Ramos (cell line): Measurements from ENCODE around the gene GABARAP.

ENCODE experiments used
- in situ Hi-C: fragments of 300-500 bp; cut with MboI; formaldehyde crosslinking; loops from one replicate; pipeline ENCODE4 v1.14.3; 2022; ENCODE audit warnings: low sequenced_read_pairs; ENCODE audit not compliant: unreplicated experiment

The GABARAP gene

GRCh38 chr17:7241783-7242716 lies at the start of gene GABARAP:
Gene GABARAP, minus strand, starts transcription at chr17:7242449. Its CDS starts 119 bp downstream, at chr17:7242330.
- in situ Hi-C loops = loop anchor here (25.0 kb wide), 1 partner anchor 595 kb away; the partner anchor contains the start of gene KDM6B

DNA sequence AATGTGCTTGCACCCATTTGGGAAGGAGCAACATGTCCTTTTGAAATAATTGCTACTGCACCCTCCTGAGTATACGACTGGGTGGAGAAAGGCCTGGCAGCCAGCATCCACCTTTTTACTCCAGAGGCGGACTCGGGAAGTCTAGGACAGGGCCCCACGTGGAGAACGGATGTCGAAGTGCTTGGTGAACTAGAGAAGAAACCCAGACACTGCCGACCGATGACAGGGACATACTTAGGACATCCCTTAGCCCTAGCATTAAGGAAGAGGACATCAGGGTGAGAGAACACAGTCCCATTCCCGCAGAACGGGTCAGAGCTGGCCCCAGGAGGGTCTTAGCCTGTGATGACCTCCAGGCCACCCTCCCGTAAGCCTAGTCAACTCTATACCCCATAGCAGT lies 48.4 kb upstream of the GABARAP start:
- in situ Hi-C loops = no loop called here

GRCh38 chr17:7290166-7290565 lies 47.9 kb upstream of the GABARAP start:
- in situ Hi-C loops = no loop called here

DNA sequence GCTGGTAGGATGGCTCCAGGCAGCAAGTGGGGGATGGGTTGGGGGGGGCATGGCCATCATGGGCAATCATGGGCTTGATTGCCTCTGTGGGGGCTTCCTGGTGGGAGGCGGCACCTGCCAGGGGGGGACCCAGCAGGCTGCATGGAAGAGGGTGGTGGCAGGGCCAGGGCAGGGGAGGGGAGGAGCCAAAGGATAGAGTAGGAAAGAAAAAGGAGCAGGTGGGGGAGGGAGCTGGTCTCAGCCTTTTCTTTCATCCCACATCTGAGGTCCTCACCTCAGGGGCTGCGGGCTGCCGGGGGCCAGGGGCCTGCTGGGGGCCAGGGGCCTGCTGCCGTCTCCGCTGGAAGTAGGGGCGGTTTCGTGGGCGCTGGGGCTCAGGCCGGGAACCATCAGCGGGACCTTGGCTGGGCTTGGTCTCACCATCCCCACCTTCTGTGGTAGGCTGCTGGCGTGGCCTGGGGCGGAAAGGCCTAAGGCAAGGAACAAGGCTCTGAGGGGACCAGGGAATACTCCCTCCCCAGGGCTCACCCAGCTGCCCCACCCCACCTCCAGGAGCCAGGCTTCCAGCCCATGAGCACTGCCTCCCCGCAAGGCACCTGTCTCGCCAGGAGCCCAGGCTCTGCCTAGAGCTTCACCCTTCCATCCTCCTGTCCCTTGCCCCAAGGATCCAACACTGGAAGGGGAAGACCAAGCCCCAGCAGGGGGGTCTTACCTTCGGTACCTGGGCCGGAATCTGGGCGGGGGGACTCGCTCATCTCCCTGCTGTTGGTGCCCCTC lies 47.2 kb upstream of the GABARAP start:
- in situ Hi-C loops = no loop called here

DNA sequence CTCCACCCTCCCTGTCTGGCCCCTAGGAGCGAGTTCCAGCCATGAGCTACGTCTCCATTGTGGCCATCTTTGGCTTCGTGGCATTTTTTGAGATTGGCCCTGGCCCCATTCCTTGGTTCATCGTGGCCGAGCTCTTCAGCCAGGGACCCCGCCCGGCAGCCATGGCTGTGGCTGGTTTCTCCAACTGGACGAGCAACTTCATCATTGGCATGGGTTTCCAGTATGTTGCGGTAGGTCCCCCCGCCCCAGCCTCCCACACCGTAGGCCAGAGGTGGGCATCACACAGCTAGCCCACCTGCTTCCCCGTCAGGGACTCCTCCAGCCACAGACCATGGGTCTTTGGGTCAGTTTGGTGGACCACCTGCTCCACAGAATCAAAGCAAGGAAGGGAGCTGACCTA lies 43.4 kb upstream of the GABARAP start:
- in situ Hi-C loops = no loop called here

- in situ Hi-C loops = no loop called here
Observed at GRCh38 chr17:7284911-7285310, 42.7 kb upstream of the GABARAP start.

- in situ Hi-C loops = no loop called here
Observed at GRCh38 chr17:7283471-7284216, 41.4 kb upstream of the GABARAP start.

DNA sequence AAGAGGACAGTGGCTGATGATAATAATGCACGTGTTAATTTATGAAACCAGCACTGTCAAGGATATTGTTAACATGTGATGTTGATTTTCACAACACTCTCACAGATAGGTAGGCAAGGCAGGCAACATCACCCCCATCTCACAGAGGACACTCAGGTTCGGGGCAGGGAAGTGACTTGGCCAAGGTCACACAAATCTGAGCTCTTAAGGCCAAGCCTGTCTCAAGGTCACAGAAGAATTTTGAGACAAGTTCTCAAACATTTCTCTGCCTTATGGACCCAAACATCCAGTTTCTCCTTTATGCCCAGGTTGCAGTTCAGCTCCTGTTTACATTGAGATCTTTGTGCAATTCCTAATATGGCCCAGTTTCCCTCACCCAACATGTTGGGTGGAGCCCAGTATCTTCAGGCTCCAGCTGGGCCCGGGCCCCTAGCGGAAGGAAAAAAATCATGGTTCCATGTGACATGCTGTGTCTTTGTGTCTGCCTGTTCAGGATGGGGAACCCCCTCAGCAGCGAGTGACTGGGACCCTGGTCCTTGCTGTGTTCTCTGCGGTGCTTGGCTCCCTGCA lies 40.6 kb upstream of the GABARAP start:
- in situ Hi-C loops = no loop called here

GRCh38 chr17:7281953-7282751 lies 39.9 kb upstream of the GABARAP start:
- in situ Hi-C loops = no loop called here

GRCh38 chr17:7281074-7281952 lies 39.1 kb upstream of the GABARAP start, which contains the start of gene SLC2A4:
Gene SLC2A4, plus strand, starts transcription at chr17:7281718. Its CDS starts 217 bp downstream, at chr17:7281935.
- in situ Hi-C loops = no loop called here

DNA sequence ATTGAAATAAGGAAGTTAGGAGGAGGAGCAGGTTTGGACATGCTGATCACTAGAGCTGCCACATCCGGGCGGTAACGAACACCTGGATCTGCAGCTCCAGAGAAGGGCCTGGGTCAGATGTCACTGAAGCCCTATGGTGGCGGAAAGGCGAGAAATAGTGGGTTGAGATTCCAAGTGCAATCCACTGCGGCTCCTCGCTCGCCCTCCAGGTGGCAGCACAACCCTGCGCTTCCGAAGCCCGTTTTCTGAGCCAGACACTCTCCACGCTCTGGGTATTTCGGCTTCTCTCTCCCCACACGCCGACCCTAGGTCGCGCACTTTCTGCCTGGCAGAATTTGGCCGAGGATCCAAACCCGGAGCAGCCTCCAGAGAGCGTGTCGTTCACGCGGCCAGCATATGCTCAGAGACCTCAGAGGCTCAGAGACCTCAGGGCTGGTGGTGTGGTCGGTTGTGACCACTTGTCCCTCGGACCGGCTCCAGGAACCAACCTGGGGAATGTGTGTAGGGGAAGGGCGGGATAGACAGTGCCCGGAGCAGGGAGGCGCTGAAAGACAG lies 38.3 kb upstream of the GABARAP start:
- in situ Hi-C loops = no loop called here

DNA sequence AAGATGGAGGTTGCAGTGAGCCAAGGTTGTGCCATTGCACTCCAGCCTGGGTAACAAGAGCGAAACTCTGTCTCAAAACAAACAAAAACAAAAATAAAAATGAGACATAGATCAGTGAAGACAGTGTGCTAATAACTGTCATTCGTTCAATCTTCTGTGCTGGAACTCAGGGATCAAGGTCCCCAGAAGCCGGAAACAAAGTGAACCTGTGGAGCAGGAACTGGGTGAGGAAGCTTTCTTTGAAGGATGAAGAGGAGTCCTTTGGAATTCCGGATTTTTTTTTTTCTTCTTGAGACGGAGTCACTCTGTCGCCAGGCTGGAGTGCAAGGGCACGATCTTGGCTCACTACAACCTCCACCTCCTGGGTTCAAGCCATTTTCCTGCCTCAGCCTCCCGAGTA lies 37.2 kb upstream of the GABARAP start:
- in situ Hi-C loops = loop anchor here (10.0 kb wide), 1 partner anchor 65 kb away; no protein-coding TSS in a partner anchor

DNA sequence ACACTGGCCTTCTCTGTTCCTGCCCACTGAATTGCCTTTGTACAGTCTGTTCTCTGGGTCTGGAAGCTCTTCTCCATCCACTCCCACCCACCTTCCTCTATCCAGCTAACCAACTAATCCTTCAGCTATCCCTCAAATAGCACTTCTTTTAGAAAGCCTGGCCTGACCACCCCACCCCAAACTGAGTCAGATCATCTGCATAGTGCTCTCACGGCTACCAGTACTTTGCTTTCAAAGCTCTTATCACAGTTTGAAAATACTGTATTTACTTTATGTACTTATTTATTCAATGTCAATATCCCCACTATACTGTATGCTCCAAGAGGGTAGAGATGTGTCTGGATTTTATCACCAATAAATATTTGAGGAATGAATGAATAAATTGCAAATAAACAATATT lies 24.5 kb upstream of the GABARAP start:
- in situ Hi-C loops = no loop called here

DNA sequence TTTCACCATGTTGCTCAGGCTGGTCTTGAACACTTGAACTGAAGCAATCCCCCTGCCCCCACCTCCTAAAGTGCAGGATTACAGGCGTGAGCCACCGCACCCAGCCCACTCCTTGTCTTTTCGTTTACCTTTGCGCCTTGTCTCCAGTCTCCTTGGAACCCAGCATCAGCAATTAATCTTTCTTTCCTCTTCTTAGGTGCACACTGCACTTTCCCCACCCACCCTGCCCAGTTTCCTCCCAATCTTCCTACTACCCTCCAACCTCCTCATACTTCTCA lies 21.5 kb upstream of the GABARAP start:
- in situ Hi-C loops = no loop called here

DNA sequence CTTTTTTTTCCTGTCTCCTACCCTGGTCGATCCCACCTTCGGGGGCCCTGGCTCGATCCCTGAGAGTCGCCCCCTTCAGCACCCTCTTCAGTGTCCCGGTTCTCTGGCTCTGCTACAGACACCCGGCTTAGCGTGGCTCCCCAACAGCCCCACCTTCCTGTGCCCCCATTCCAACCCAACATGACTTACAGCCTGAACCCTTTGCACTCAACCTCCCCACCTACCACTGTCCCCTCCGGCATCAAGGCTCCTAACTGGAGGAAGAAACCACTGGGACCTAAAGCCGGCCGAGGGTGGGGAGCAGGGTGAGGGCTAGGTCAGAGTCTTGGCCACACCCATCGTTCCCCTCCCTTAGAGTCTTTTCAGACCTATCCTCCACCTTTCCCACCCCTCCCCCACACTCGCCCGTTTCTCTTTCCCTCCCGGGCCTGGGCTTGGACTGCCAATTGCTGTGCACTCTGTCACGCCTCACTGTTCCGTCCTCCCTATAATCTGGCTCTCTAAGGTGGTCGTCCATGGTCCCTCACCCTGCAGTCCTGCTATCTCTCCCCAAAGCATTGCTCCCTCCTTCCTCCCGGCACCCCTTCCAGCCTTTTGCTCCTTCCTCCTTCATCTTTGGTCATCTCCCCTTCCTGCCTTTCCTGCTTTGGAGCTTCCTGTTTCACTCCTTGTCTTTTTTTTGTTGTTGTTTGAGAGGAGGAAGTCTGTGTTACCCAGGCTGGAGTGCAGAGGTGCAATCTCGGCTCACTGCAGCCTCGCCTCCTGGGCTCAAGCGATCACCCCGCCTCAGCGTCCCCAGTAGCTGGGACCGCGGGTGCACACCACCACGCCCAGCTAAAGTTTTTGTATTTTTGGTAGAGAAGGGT lies 20.9 kb upstream of the GABARAP start:
- in situ Hi-C loops = no loop called here

- in situ Hi-C loops = no loop called here
Observed at GRCh38 chr17:7262192-7262934, 20.1 kb upstream of the GABARAP start, which contains the start of gene CLDN7. Gene CLDN7, minus strand, starts transcription at chr17:7262478. Its CDS starts 435 bp downstream, at chr17:7262043.
